Keratinocyte (primary cell): ENCODE data around the gene KDM8. TPM values are rescaled to one million over a fixed set of nuclear protein-coding genes. Genes with fewer than 3 reads are reported as not detected.
A peak's percentile ranks its signal among the peaks of the same experiment; 100 is the strongest.

ENCODE experiments used
- DNase-seq: peaks from one replicate; pipeline ENCODE4 v3.0.0-alpha.2; 2011; ENCODE audit warnings: low read depth, missing footprints, low spot score
- FAIRE-seq: peaks from 2 replicates; lab custom pipeline; 2011; peaks lifted over from hg19 to GRCh38; lab: Jason Lieb, UNC
- H2AFZ ChIP-seq: 2 replicates; pipeline ENCODE4 v1.6.0; 2012; ENCODE audit warnings: low read length, control low read depth, inconsistent platforms; ENCODE audit not compliant: control insufficient read depth
- H3K27ac ChIP-seq: 2 replicates; pipeline ENCODE4 v1.5.1; 2011; ENCODE audit warnings: low read length; ENCODE audit not compliant: control insufficient read depth, insufficient read depth
- H3K27me3 ChIP-seq: 3 replicates; pipeline ENCODE4 v1.6.0; 2011; ENCODE audit warnings: low read length; ENCODE audit not compliant: control insufficient read depth, insufficient read depth; ENCODE audit errors: extremely low read depth
- H3K36me3 ChIP-seq, 2 experiments: 2 replicates in 1 of 2; 3 replicates in 1 of 2; pipeline ENCODE4 v1.5.1; 2011; ENCODE audit warnings: low read length in 2 of 2, mild to moderate bottlenecking in 1 of 2; ENCODE audit not compliant: control insufficient read depth in 2 of 2, insufficient read depth in 2 of 2; ENCODE audit errors: extremely low read depth in 1 of 2
- H3K4me1 ChIP-seq: 3 replicates; pipeline ENCODE4 v1.5.1; 2011; ENCODE audit warnings: low read length; ENCODE audit not compliant: control insufficient read depth, insufficient read depth; ENCODE audit errors: extremely low read depth
- H3K4me2 ChIP-seq: 3 replicates; pipeline ENCODE4 v1.6.0; 2011; ENCODE audit warnings: low read depth, low read length; ENCODE audit not compliant: control insufficient read depth, insufficient read depth; ENCODE audit errors: extremely low read depth
- H3K4me3 ChIP-seq, 3 experiments: fragments of 200-600 bp in 1 of 3; sonication (generic) in 1 of 3; 2 replicates in 2 of 3; 3 replicates in 1 of 3; pipeline ENCODE4 v1.5.1; 2011 to 2016; ENCODE audit warnings: low read length in 3 of 3, mild to moderate bottlenecking in 3 of 3, control low read depth in 2 of 3, inconsistent platforms in 1 of 3, low read depth in 1 of 3, mixed read lengths in 1 of 3, mixed run types in 1 of 3, moderate library complexity in 1 of 3; ENCODE audit not compliant: control insufficient read depth in 2 of 3, insufficient read depth in 2 of 3; ENCODE audit errors: extremely low read depth in 1 of 3
- H3K79me2 ChIP-seq: 2 replicates; pipeline ENCODE4 v1.6.0; 2012; ENCODE audit warnings: low read length; ENCODE audit not compliant: control insufficient read depth, insufficient read depth
- H3K9ac ChIP-seq: 3 replicates; pipeline ENCODE4 v1.6.0; 2011; ENCODE audit warnings: low read length; ENCODE audit not compliant: control insufficient read depth, insufficient read depth; ENCODE audit errors: extremely low read depth
- H3K9me1 ChIP-seq: 3 replicates; pipeline ENCODE4 v1.6.0; 2011; ENCODE audit warnings: low read length; ENCODE audit not compliant: control insufficient read depth, insufficient read depth; ENCODE audit errors: extremely low read depth
- H3K9me3 ChIP-seq: 2 replicates; pipeline ENCODE4 v1.5.1; 2012; ENCODE audit warnings: low read depth, low read length; ENCODE audit not compliant: control insufficient read depth
- H4K20me1 ChIP-seq: 3 replicates; pipeline ENCODE4 v1.6.0; 2011; ENCODE audit warnings: low read length; ENCODE audit not compliant: control insufficient read depth, insufficient read depth; ENCODE audit errors: extremely low read depth
- EZH2 ChIP-seq: IDR thresholded peaks from one replicate; pipeline ENCODE4 v1.6.1; 2012; ENCODE audit warnings: inconsistent platforms, mild to moderate bottlenecking, low read length, moderate library complexity
- dilution Hi-C: fragments of 300-500 bp; cut with MboI; formaldehyde crosslinking; loops from one replicate; pipeline ENCODE4 v1.7.0; 2020; ENCODE audit warnings: low sequenced_read_pairs; ENCODE audit not compliant: extremely low pct_ligation_motif_present
- polyA plus RNA-seq, 5 experiments: library from polyadenylated mRNA; depleted of rRNA in 3 of 5; stranded (reverse) in 3 of 5; stranded (forward) in 1 of 5; unstranded in 1 of 5; fragments of >200 nt; gene quantifications; 1 replicate in 1 of 5; 2 replicates in 3 of 5; 3 replicates in 1 of 5; pipeline versions ENCODE4 v1.2.1 to v1.2.3, GENCODE V29; 2011 to 2012; ENCODE audit warnings: missing spikeins in 2 of 5, low read depth in 1 of 5, low replicate concordance in 1 of 5
- TF ChIP-seq, protein P1 (sequence below), 3 experiments: IDR thresholded peaks in 1 of 3; conservative IDR thresholded peaks in 1 of 3; optimal IDR thresholded peaks in 1 of 3; 2 replicates in 2 of 3; 3 replicates in 1 of 3; pipeline versions ENCODE3 to v1.5.1; 2011; ENCODE audit warnings: low read length in 3 of 3, mild to moderate bottlenecking in 3 of 3, moderate library complexity in 2 of 3, control low read depth in 1 of 3, inconsistent platforms in 1 of 3; ENCODE audit not compliant: insufficient read depth in 2 of 3; ENCODE audit errors: extremely low read depth in 1 of 3

KDM8 gene
- polyA plus RNA-seq, 1 donor (not counting 4 experiments of a cell fraction or from before 2014, with no cell fraction given) = 1.5 TPM

- Histone ChIP-seq H3K79me2 (no peaks in the 10 kb centered on the region), H3K4me2 (peak overlapping the region; percentile 13), H3K4me3 (no peak overlapping the region), H3K9me3 (no peaks in the 10 kb centered on the region), H3K9ac (no peak overlapping the region), H3K4me1 (peaks cover 12% of the 10 kb centered on the region), H3K9me1 (no peaks in the 10 kb centered on the region), H3K27ac (no peak overlapping the region), H3K27me3 (no peaks in the 10 kb centered on the region), H4K20me1 (no peaks in the 10 kb centered on the region), H2AFZ (no peak overlapping the region), H3K36me3 (no peaks in the 10 kb centered on the region)
- dilution Hi-C loops = no loop called here
- peak; percentile 71 for FAIRE-seq
- TF ChIP-seq EZH2 = no peak
- TF ChIP-seq, protein P1, sequence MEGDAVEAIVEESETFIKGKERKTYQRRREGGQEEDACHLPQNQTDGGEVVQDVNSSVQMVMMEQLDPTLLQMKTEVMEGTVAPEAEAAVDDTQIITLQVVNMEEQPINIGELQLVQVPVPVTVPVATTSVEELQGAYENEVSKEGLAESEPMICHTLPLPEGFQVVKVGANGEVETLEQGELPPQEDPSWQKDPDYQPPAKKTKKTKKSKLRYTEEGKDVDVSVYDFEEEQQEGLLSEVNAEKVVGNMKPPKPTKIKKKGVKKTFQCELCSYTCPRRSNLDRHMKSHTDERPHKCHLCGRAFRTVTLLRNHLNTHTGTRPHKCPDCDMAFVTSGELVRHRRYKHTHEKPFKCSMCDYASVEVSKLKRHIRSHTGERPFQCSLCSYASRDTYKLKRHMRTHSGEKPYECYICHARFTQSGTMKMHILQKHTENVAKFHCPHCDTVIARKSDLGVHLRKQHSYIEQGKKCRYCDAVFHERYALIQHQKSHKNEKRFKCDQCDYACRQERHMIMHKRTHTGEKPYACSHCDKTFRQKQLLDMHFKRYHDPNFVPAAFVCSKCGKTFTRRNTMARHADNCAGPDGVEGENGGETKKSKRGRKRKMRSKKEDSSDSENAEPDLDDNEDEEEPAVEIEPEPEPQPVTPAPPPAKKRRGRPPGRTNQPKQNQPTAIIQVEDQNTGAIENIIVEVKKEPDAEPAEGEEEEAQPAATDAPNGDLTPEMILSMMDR (optimal IDR thresholded peaks at IDR 0.05 in 1 of 3, IDR thresholded peaks at IDR 0.05 in 1 of 3, conservative IDR thresholded peaks at IDR 0.05 in 1 of 3; ENCODE audit: extremely low read depth in 1 of 3, insufficient read depth in 2 of 3, low read length in 3 of 3) = no peak
- no peak for DNase-seq
These were observed 8.1 kb upstream of the KDM8 start for GRCh38 chr16:27195076-27195741.

DNA sequence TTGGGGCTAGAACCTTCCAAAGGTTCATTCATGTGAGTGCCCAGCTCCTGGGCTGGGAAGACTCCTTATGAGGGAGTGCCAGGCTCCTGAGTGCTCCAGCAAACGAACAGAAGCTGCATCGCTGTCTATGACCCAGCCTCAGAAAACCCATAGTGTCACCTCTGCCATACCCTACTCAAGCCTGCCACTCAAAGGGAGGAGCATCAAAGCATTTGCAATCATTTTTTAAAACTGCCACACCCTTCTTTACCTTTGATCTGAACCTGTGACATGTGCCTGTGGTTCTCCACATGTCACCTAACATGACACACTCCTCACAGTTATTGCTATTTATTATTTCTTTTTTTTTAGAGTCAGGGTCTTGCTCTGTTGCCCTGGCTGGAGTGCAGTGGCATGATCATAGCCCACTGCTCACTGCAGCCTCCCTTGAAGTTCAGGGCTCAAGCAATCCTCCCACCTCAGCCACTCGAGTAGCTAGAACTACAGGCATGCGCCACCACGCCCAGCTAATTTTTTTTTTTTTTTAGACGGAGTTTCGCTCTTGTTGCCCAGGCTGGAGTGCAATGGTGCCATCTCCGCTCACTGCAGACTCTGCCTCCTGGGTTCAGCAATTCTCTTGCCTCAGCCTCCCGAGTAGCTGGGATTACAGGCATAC, 7.3 kb upstream of the KDM8 start:
- H3K36me3 ChIP-seq = no peaks in the 10 kb centered on the region
- H3K4me1 ChIP-seq = peaks cover 12% of the 10 kb centered on the region
- H3K4me2 ChIP-seq = no peak overlapping the region
- H4K20me1 ChIP-seq = no peaks in the 10 kb centered on the region
- no peaks in the 10 kb centered on the region for H3K9me1 ChIP-seq
- no peaks in the 10 kb centered on the region for H3K9me3 ChIP-seq
- dilution Hi-C loops = no loop called here
- no peak overlapping the region for H3K27ac ChIP-seq
- no peak overlapping the region for H2AFZ ChIP-seq
- H3K79me2 ChIP-seq = no peaks in the 10 kb centered on the region
- no peak overlapping the region for H3K9ac ChIP-seq
- no peak overlapping the region for H3K4me3 ChIP-seq
- no peak for DNase-seq
- FAIRE-seq = no peak
- no peaks in the 10 kb centered on the region for H3K27me3 ChIP-seq
- TF ChIP-seq, protein P1 (optimal IDR thresholded peaks at IDR 0.05 in 1 of 3, IDR thresholded peaks at IDR 0.05 in 1 of 3, conservative IDR thresholded peaks at IDR 0.05 in 1 of 3; ENCODE audit: extremely low read depth in 1 of 3, insufficient read depth in 2 of 3, low read length in 3 of 3) = no peak
- no peak for TF ChIP-seq EZH2
